Measurements from ENCODE around the gene MYOCOS. TPM values are rescaled to one million over a fixed set of nuclear protein-coding genes. Genes with fewer than 3 reads are reported as not detected.

MYOCOS gene
- total RNA-seq, 1 experiment from 2014 or later = not detected

DNA sequence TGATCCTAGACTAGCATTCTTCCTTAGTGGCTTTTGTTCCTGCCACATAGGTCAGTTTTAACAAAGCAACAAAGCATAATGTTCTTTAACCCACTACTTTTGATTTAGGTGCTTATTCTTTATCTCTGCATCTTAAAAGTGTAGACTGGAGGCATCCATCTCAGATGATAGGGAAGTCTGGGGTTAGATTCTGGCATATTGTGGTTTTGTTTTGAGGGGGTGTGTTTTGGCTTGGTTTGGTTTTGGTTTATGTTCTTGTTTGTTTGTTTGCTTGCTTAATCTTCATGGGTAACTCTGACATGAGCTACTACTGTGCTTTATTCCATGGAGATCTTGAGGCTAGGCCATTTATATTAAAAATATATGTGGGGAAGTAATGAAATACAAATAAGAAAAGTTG, 40.3 kb upstream of the MYOCOS start:
- TF ChIP-seq, protein P1, sequence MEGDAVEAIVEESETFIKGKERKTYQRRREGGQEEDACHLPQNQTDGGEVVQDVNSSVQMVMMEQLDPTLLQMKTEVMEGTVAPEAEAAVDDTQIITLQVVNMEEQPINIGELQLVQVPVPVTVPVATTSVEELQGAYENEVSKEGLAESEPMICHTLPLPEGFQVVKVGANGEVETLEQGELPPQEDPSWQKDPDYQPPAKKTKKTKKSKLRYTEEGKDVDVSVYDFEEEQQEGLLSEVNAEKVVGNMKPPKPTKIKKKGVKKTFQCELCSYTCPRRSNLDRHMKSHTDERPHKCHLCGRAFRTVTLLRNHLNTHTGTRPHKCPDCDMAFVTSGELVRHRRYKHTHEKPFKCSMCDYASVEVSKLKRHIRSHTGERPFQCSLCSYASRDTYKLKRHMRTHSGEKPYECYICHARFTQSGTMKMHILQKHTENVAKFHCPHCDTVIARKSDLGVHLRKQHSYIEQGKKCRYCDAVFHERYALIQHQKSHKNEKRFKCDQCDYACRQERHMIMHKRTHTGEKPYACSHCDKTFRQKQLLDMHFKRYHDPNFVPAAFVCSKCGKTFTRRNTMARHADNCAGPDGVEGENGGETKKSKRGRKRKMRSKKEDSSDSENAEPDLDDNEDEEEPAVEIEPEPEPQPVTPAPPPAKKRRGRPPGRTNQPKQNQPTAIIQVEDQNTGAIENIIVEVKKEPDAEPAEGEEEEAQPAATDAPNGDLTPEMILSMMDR (conservative IDR thresholded peaks at IDR 0.05) = no peak
- no peak for TF ChIP-seq EZH2 (IDR thresholded peaks at IDR 0.05; ENCODE audit: low read depth)
- peaks cover 49% of the 10 kb centered on the region for H3K36me3 ChIP-seq (ENCODE audit: low read depth)
- no peaks in the 10 kb centered on the region for H3K79me2 ChIP-seq (ENCODE audit: low read depth)
- CTCF ChIA-PET = no interaction called here
- H4K20me1 ChIP-seq (ENCODE audit: insufficient read depth) = peaks cover 3% of the 10 kb centered on the region
- DNase-seq = no peak
- no peaks in the 10 kb centered on the region for H3K9me3 ChIP-seq (ENCODE audit: insufficient read depth, low read depth)
- no peaks in the 10 kb centered on the region for H3K4me1 ChIP-seq (replicated peaks; ENCODE audit: insufficient read depth)
- no TSS peak for BruUV-seq (replicated peaks)
- H3K4me2 ChIP-seq = no peak overlapping the region
- H3K9me2 ChIP-seq (ENCODE audit: insufficient read depth) = no peaks in the 10 kb centered on the region; the same call in 1 of the 2 replicates
- H3K27me3 ChIP-seq (ENCODE audit: insufficient read depth, low read depth) = no peaks in the 10 kb centered on the region
- H3K27ac ChIP-seq = no peak overlapping the region
- intact Hi-C loops (cut with micrococcal nuclease; ENCODE audit: unreplicated experiment) = loop anchor here (5.0 kb wide), 1 partner anchor 44 kb away; no protein-coding TSS in a partner anchor
- no peak overlapping the region for H3K4me3 ChIP-seq
- POLR2A ChIA-PET (ENCODE audit: unreplicated experiment) = no interaction called here
- no peak overlapping the region for H2AFZ ChIP-seq
- H3F3A ChIP-seq (ENCODE audit: insufficient read depth, low read depth) = no peaks in the 10 kb centered on the region; the same call in 1 of the 2 replicates

DNA sequence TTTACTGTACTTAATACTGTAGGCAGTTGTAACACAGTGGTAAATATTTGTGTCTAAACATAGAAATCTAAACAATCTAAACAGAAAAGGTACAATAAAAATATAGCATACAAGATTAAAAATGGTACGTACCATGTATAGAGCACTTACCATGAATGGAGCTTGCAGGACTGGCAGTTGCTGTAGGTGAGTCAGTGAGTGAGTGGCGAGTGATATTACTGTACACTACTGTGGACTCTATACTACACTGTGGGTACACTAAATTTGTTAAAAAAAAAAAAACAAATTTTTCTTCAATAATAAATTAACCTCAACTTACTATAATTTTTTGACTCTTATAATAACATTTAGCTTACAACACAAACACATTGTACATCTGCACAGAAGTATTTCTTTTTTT, 39.5 kb upstream of the MYOCOS start:
- BruUV-seq (replicated peaks) = no TSS peak
- POLR2A ChIA-PET (ENCODE audit: unreplicated experiment) = interaction anchor here (0.7 kb wide), 1 partner anchor 50 kb away, joined by 5 read pairs; no protein-coding TSS in a partner anchor
- no peaks in the 10 kb centered on the region; the same call in 1 of the 2 replicates for H3F3A ChIP-seq (ENCODE audit: insufficient read depth, low read depth)
- H3K9me2 ChIP-seq (ENCODE audit: insufficient read depth) = no peaks in the 10 kb centered on the region; the same call in 1 of the 2 replicates
- no peaks in the 10 kb centered on the region for H3K4me1 ChIP-seq (replicated peaks; ENCODE audit: insufficient read depth)
- H3K27ac ChIP-seq = no peak overlapping the region
- no peak overlapping the region for H3K4me2 ChIP-seq
- H3K79me2 ChIP-seq (ENCODE audit: low read depth) = no peaks in the 10 kb centered on the region
- H2AFZ ChIP-seq = no peak overlapping the region
- intact Hi-C loops (cut with micrococcal nuclease; ENCODE audit: unreplicated experiment) = loop anchor here (5.0 kb wide), 1 partner anchor 45 kb away; no protein-coding TSS in a partner anchor
- no peak for DNase-seq
- CTCF ChIA-PET = no interaction called here
- no peaks in the 10 kb centered on the region for H3K27me3 ChIP-seq (ENCODE audit: insufficient read depth, low read depth)
- TF ChIP-seq, protein P1 (conservative IDR thresholded peaks at IDR 0.05) = no peak
- no peak for TF ChIP-seq EZH2 (IDR thresholded peaks at IDR 0.05; ENCODE audit: low read depth)
- no peaks in the 10 kb centered on the region for H3K9me3 ChIP-seq (ENCODE audit: insufficient read depth, low read depth)
- no peak overlapping the region for H3K4me3 ChIP-seq
- H3K36me3 ChIP-seq (ENCODE audit: low read depth) = peaks cover 57% of the 10 kb centered on the region
- peaks cover 3% of the 10 kb centered on the region; the same call in 1 of the 2 replicates for H4K20me1 ChIP-seq (ENCODE audit: insufficient read depth)

DNA sequence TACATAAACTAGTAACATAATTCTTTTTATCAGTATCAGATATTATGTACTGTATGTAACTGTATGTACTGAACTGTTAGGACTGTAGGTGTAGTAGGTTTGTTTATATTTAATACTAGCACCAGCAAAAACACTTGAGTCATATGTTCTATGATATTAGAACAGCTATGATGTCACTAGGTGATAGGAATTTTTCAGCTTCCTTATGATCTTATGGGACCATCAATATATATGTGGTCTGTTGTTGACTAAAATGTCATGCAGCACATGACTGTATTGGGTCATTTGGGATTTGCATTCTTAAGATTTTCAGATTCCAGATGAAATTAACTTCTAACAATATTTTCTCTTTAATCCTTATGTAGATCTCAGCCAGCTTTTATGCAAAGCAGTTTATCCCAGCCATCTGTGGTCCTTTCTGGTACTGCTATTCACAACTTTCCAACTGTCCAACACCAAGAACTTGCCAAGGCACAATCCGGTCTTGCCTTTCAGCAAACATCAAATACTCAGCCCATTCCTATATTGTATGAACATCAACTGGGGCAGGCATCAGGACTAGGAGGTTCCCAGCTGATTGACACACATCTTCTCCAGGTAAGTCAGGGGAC, 38.3 kb upstream of the MYOCOS start:
- H3K27me3 ChIP-seq (ENCODE audit: insufficient read depth, low read depth) = no peaks in the 10 kb centered on the region
- peaks cover 3% of the 10 kb centered on the region; the same call in 1 of the 2 replicates for H4K20me1 ChIP-seq (ENCODE audit: insufficient read depth)
- H3K36me3 ChIP-seq (ENCODE audit: low read depth) = peaks cover 52% of the 10 kb centered on the region
- no peaks in the 10 kb centered on the region; the same call in 1 of the 2 replicates for H3F3A ChIP-seq (ENCODE audit: insufficient read depth, low read depth)
- ChIA-PET POLR2A (ENCODE audit: unreplicated experiment) (no interaction called here), CTCF (no interaction called here)
- intact Hi-C loops (cut with micrococcal nuclease; ENCODE audit: unreplicated experiment) = loop anchor here (5.0 kb wide), 1 partner anchor 46 kb away; no protein-coding TSS in a partner anchor
- H3K27ac ChIP-seq = no peak overlapping the region
- TF ChIP-seq, protein P1 (conservative IDR thresholded peaks at IDR 0.05) = no peak
- no peak for TF ChIP-seq EZH2 (IDR thresholded peaks at IDR 0.05; ENCODE audit: low read depth)
- H3K9me2 ChIP-seq (ENCODE audit: insufficient read depth) = no peaks in the 10 kb centered on the region; the same call in 1 of the 2 replicates
- no peaks in the 10 kb centered on the region for H3K79me2 ChIP-seq (ENCODE audit: low read depth)
- H3K4me1 ChIP-seq (replicated peaks; ENCODE audit: insufficient read depth) = no peaks in the 10 kb centered on the region
- H3K9me3 ChIP-seq (ENCODE audit: insufficient read depth, low read depth) = no peaks in the 10 kb centered on the region
- no peak overlapping the region for H2AFZ ChIP-seq
- H3K4me2 ChIP-seq = no peak overlapping the region
- no peak overlapping the region for H3K4me3 ChIP-seq
- no peak for DNase-seq
- no TSS peak for BruUV-seq (replicated peaks)

Data from PC-9 (cell line).